Transverse colon (tissue), 3 donors: ENCODE data around the gene LARGE1.

ENCODE experiments used
- POLR2A ChIP-seq: fragments of 450-650 bp; IDR thresholded peaks from one replicate; pipeline ENCODE4 v1.6.1; 2016; ENCODE audit warnings: antibody characterized with exemption, mild to moderate bottlenecking, moderate library complexity
- TF ChIP-seq, protein P1 (sequence below), 5 experiments: fragments of 200-600 bp in 3 of 5; fragments of 450-650 bp in 2 of 5; sonication (generic) in 3 of 5; IDR thresholded peaks; 1 replicate in 2 of 5; 2 replicates in 3 of 5; pipeline ENCODE4 v1.5.1; 2016 to 2017; ENCODE audit warnings: antibody characterized with exemption in 5 of 5, inconsistent platforms in 3 of 5, mild to moderate bottlenecking in 2 of 5, moderate library complexity in 1 of 5

DNA sequence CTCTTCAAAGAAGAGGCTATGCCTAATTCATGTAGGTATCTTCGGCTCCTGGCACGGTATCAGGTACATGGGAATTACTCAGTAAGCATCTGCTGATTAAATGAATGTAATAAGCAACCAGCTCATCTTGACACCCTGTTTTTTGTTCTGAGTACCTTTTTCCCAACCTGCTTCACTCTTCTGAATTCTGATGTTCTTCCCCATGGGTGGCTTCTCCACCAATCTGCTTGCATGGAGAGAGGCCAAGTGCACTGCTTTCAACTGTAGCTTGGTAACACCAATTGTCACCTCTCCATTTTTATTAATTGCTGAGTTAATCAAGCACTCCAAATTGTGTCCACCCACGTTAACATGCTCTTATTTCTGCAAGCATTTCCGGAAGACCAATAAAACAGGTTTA is 40.5 kb downstream of the LARGE1 start:
- no peak for TF ChIP-seq POLR2A
- TF ChIP-seq, protein P1, sequence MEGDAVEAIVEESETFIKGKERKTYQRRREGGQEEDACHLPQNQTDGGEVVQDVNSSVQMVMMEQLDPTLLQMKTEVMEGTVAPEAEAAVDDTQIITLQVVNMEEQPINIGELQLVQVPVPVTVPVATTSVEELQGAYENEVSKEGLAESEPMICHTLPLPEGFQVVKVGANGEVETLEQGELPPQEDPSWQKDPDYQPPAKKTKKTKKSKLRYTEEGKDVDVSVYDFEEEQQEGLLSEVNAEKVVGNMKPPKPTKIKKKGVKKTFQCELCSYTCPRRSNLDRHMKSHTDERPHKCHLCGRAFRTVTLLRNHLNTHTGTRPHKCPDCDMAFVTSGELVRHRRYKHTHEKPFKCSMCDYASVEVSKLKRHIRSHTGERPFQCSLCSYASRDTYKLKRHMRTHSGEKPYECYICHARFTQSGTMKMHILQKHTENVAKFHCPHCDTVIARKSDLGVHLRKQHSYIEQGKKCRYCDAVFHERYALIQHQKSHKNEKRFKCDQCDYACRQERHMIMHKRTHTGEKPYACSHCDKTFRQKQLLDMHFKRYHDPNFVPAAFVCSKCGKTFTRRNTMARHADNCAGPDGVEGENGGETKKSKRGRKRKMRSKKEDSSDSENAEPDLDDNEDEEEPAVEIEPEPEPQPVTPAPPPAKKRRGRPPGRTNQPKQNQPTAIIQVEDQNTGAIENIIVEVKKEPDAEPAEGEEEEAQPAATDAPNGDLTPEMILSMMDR (IDR thresholded peaks at IDR 0.05): no peak
